ENCODE results near the gene ZMIZ1. TPM values are rescaled to one million over a fixed set of nuclear protein-coding genes. Genes with fewer than 3 reads are reported as not detected.

Gene ZMIZ1
- total RNA-seq, 1 experiment from 2014 or later = 35.8 TPM

- intact Hi-C loops (cut with micrococcal nuclease; ENCODE audit: unreplicated experiment) = no loop called here
- no peaks in the 10 kb centered on the region for H3K4me1 ChIP-seq (ENCODE audit: insufficient read depth, low read length, poor library complexity, severe bottlenecking)
- H3K4me3 ChIP-seq (ENCODE audit: low read depth, low read length, poor library complexity, severe bottlenecking) = no peak overlapping the region
- CTCF ChIA-PET = no interaction called here
- no peaks in the 10 kb centered on the region for H3K27me3 ChIP-seq (replicated peaks; ENCODE audit: insufficient read depth, low read depth, low read length, poor library complexity)
- BruUV-seq (replicated peaks) = no TSS peak
- no peaks in the 10 kb centered on the region for H3K9me3 ChIP-seq (ENCODE audit: low read depth, low read length, poor library complexity, severe bottlenecking)
- DNase-seq (ENCODE audit: low spot score) = no peak
- no peak overlapping the region for H3K27ac ChIP-seq (ENCODE audit: low read depth, low read length, poor library complexity, severe bottlenecking)
- TF ChIP-seq, protein P1, sequence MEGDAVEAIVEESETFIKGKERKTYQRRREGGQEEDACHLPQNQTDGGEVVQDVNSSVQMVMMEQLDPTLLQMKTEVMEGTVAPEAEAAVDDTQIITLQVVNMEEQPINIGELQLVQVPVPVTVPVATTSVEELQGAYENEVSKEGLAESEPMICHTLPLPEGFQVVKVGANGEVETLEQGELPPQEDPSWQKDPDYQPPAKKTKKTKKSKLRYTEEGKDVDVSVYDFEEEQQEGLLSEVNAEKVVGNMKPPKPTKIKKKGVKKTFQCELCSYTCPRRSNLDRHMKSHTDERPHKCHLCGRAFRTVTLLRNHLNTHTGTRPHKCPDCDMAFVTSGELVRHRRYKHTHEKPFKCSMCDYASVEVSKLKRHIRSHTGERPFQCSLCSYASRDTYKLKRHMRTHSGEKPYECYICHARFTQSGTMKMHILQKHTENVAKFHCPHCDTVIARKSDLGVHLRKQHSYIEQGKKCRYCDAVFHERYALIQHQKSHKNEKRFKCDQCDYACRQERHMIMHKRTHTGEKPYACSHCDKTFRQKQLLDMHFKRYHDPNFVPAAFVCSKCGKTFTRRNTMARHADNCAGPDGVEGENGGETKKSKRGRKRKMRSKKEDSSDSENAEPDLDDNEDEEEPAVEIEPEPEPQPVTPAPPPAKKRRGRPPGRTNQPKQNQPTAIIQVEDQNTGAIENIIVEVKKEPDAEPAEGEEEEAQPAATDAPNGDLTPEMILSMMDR (conservative IDR thresholded peaks at IDR 0.05; ENCODE audit: low read depth, low read length) = no peak
- TF ChIP-seq EZH2 (IDR thresholded peaks at IDR 0.05; ENCODE audit: borderline replicate concordance, low read depth, low read length, poor library complexity, severe bottlenecking) = no peak
- POLR2A ChIA-PET (ENCODE audit: low non-redundant PET) = no interaction called here
- H3K36me3 ChIP-seq (ENCODE audit: insufficient read depth, low read length, poor library complexity, severe bottlenecking) = no peaks in the 10 kb centered on the region
Measured at GRCh38 chr10:79053081-79053434, 15.7 kb upstream of the ZMIZ1 start.

DNA sequence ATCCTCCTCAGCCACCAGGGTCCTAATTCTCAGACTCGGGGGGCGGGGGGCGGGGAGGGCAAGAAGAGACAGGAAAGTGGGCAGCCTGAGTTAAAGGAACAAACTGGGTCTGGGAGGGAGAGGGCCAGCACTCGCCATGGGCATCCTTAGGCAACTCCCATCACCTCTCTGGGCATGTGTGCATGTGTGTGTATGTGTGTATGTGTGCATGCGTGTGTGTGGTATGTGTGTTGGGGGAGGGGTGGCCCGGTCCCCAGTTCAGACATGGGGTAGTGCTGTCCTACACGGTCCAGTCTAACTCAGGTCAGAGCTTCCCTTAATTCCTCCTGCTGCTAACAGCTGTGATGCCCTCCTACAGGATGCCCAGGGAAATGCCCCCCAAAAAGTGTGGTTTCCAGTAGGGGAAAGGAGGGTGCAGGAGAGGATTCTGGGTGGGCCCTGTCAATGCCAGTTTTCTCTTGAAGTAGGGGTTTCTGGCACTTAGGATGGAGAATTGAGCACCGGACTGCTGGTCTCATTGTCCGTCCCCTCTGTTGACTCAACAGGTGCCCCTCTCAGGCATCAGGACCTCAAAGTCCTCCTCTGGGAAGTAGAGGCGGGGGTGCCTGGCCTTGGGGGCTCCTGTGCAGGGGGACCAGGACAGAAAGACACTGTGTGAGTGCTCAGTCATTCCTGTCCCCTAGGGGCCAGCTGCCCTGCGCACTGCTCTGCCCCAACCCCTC is 15.1 kb upstream of the ZMIZ1 start:
- no peak for TF ChIP-seq EZH2 (IDR thresholded peaks at IDR 0.05; ENCODE audit: borderline replicate concordance, low read depth, low read length, poor library complexity, severe bottlenecking)
- TF ChIP-seq, protein P1 (conservative IDR thresholded peaks at IDR 0.05; ENCODE audit: low read depth, low read length) = no peak
- no TSS peak for BruUV-seq (replicated peaks)
- intact Hi-C loops (cut with micrococcal nuclease; ENCODE audit: unreplicated experiment) = no loop called here
- H3K4me3 ChIP-seq (ENCODE audit: low read depth, low read length, poor library complexity, severe bottlenecking) = no peak overlapping the region
- no peak overlapping the region for H3K27ac ChIP-seq (ENCODE audit: low read depth, low read length, poor library complexity, severe bottlenecking)
- no peaks in the 10 kb centered on the region for H3K4me1 ChIP-seq (ENCODE audit: insufficient read depth, low read length, poor library complexity, severe bottlenecking)
- ChIA-PET CTCF (no interaction called here), POLR2A (ENCODE audit: low non-redundant PET) (no interaction called here)
- H3K9me3 ChIP-seq (ENCODE audit: low read depth, low read length, poor library complexity, severe bottlenecking) = no peaks in the 10 kb centered on the region
- DNase-seq (ENCODE audit: low spot score) = no peak
- H3K36me3 ChIP-seq (ENCODE audit: insufficient read depth, low read length, poor library complexity, severe bottlenecking) = no peaks in the 10 kb centered on the region
- H3K27me3 ChIP-seq (replicated peaks; ENCODE audit: insufficient read depth, low read depth, low read length, poor library complexity) = no peaks in the 10 kb centered on the region

GRCh38 chr10:79054203-79055099 is 14.3 kb upstream of the ZMIZ1 start:
- H3K36me3 ChIP-seq (ENCODE audit: insufficient read depth, low read length, poor library complexity, severe bottlenecking) = no peaks in the 10 kb centered on the region
- intact Hi-C loops (cut with micrococcal nuclease; ENCODE audit: unreplicated experiment) = no loop called here
- no peaks in the 10 kb centered on the region for H3K27me3 ChIP-seq (replicated peaks; ENCODE audit: insufficient read depth, low read depth, low read length, poor library complexity)
- no peak overlapping the region for H3K4me3 ChIP-seq (ENCODE audit: low read depth, low read length, poor library complexity, severe bottlenecking)
- ChIA-PET POLR2A (ENCODE audit: low non-redundant PET) (no interaction called here), CTCF (interaction anchor here (1.6 kb wide), 1 partner anchor 141 kb away, joined by 3 read pairs; no protein-coding TSS in a partner anchor)
- no peak overlapping the region for H3K27ac ChIP-seq (ENCODE audit: low read depth, low read length, poor library complexity, severe bottlenecking)
- TF ChIP-seq EZH2 (IDR thresholded peaks at IDR 0.05; ENCODE audit: borderline replicate concordance, low read depth, low read length, poor library complexity, severe bottlenecking) = no peak
- TF ChIP-seq, protein P1 (conservative IDR thresholded peaks at IDR 0.05; ENCODE audit: low read depth, low read length) = no peak
- DNase-seq (ENCODE audit: low spot score) = no peak
- no peaks in the 10 kb centered on the region for H3K9me3 ChIP-seq (ENCODE audit: low read depth, low read length, poor library complexity, severe bottlenecking)
- no peaks in the 10 kb centered on the region for H3K4me1 ChIP-seq (ENCODE audit: insufficient read depth, low read length, poor library complexity, severe bottlenecking)
- BruUV-seq (replicated peaks) = no TSS peak
